NT2/D1 (cell line): ENCODE measurements around the gene GMDS.

ENCODE experiments used
- DNase-seq: peaks from one replicate; pipeline ENCODE4 v3.0.0-alpha.2; 2011; ENCODE audit warnings: low read depth, low spot score
- H3K27me3 ChIP-seq: 2 replicates; pipeline ENCODE4 v1.6.0; 2011; ENCODE audit warnings: mild to moderate bottlenecking; ENCODE audit not compliant: insufficient read length, insufficient read depth
- H3K36me3 ChIP-seq: 2 replicates; pipeline ENCODE4 v1.6.1; 2011; ENCODE audit warnings: mild to moderate bottlenecking, low read length, mixed read lengths; ENCODE audit not compliant: insufficient read depth, insufficient read length
- H3K4me1 ChIP-seq: 2 replicates; pipeline ENCODE4 v1.5.1; 2011; ENCODE audit not compliant: insufficient read depth, insufficient read length
- H3K4me3 ChIP-seq: 2 replicates; pipeline ENCODE4 v1.5.1; 2011; ENCODE audit warnings: low read depth; ENCODE audit not compliant: insufficient read length
- H3K9ac ChIP-seq: 2 replicates; pipeline ENCODE4 v1.6.0; 2011; ENCODE audit warnings: low read depth; ENCODE audit not compliant: insufficient read length
- H3K9me3 ChIP-seq: 2 replicates; pipeline ENCODE4 v1.5.1; 2011; ENCODE audit warnings: mild to moderate bottlenecking, low read length; ENCODE audit not compliant: insufficient read depth
- SUZ12 ChIP-seq: IDR thresholded peaks from 2 replicates; pipeline ENCODE4 v1.6.1; 2011; ENCODE audit not compliant: insufficient read length, insufficient read depth; ENCODE audit errors: extremely low read depth
- YY1 ChIP-seq: IDR thresholded peaks from 2 replicates; pipeline ENCODE4 v1.6.1; 2011; ENCODE audit not compliant: insufficient read length, insufficient read depth
- ZNF274 ChIP-seq: IDR thresholded peaks from 2 replicates; pipeline ENCODE4 v1.6.1; 2011; ENCODE audit warnings: mild to moderate bottlenecking, low read depth, low read length

GMDS gene

DNA sequence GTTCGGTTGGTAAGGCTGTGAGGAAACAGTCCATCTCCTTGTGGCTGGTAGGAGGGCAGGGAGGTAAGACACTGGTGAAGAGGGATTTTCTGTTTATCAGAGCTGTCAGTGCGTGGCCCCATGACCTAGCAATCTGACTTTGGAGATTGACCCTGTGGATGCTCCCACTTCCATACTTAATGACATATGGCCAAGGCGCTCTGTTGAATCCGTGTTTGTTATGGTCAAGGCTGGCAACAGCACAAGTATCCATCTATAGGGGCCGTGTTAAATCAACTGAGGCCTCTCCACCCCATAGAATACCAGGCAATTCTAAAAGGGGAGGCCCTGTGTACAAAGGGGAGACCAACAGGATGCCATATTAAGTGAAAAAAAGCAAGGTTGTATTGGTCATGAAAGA lies 661.3 kb downstream of the GMDS start:
- TF ChIP-seq YY1 (no peak), ZNF274 (no peak), SUZ12 (no peak)
- H3K36me3 ChIP-seq: no peaks in the 10 kb centered on the region
- no peak overlapping the region for H3K9ac ChIP-seq
- no peaks in the 10 kb centered on the region for H3K4me1 ChIP-seq
- DNase-seq: no peak
- no peak overlapping the region for H3K4me3 ChIP-seq
- no peaks in the 10 kb centered on the region for H3K9me3 ChIP-seq
- H3K27me3 ChIP-seq: no peaks in the 10 kb centered on the region

DNA sequence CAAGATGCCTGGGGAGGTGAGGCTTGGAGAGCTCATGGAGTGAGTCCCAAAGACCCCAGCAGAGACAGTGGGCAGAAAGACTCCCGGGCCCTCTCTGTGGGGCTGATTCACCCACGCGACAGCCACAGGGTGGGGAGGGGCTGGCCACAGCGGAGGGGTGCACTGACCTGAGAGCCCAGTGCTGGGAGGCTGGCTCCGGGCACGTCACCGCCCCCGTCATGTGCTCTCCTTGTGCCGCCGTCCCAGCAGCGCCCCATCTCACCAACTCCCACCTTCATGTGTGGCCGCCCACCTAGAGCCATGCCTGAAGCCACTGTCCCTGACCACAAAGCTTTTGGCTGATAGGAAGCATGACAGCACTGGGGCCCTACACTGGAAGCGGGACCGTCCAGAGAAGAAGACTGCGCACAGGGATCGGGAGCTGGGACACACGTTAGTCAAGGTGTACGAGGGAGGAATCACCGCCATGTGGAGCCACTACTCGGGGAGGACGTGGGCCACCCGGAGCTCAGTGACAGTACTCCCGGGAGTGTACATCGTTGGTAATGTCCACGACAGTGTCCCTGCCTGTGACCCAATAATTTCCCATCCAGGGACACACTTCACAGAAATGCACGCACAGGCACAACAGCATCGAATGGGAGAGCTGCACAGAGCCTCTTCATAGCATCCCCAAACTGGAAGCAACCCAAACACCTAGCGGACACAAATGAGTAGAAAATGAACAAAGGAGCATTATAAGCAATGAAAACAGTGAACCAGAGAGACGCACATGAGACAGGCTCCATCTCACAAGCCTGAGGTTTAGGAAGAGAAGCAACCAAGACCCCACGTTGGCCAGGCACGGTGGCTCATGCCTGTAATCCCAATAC lies 664.0 kb downstream of the GMDS start:
- Histone ChIP-seq H3K27me3 (no peaks in the 10 kb centered on the region), H3K9me3 (no peaks in the 10 kb centered on the region), H3K4me1 (no peaks in the 10 kb centered on the region), H3K4me3 (no peak overlapping the region), H3K36me3 (no peaks in the 10 kb centered on the region), H3K9ac (no peak overlapping the region)
- TF ChIP-seq SUZ12 (no peak), ZNF274 (no peak), YY1 (no peak)
- DNase-seq: no peak

- no peaks in the 10 kb centered on the region for H3K9me3 ChIP-seq
- H3K4me1 ChIP-seq: peaks cover under 1% of the 10 kb centered on the region
- no peaks in the 10 kb centered on the region for H3K27me3 ChIP-seq
- DNase-seq: no peak
- no peak overlapping the region for H3K4me3 ChIP-seq
- no peak for TF ChIP-seq YY1
- TF ChIP-seq SUZ12: no peak
- TF ChIP-seq ZNF274: no peak
- no peak overlapping the region for H3K9ac ChIP-seq
- no peaks in the 10 kb centered on the region for H3K36me3 ChIP-seq
Measured at GRCh38 chr6:1580585-1580984, 664.8 kb downstream of the GMDS start.

- no peaks in the 10 kb centered on the region for H3K36me3 ChIP-seq
- TF ChIP-seq YY1 (no peak), ZNF274 (no peak), SUZ12 (no peak)
- H3K4me1 ChIP-seq: peaks cover 4% of the 10 kb centered on the region
- H3K9ac ChIP-seq: no peak overlapping the region
- DNase-seq: no peak
- H3K27me3 ChIP-seq: no peaks in the 10 kb centered on the region
- no peak overlapping the region for H3K4me3 ChIP-seq
- no peaks in the 10 kb centered on the region for H3K9me3 ChIP-seq
Measured at GRCh38 chr6:1580109-1580508, 665.3 kb downstream of the GMDS start.

DNA sequence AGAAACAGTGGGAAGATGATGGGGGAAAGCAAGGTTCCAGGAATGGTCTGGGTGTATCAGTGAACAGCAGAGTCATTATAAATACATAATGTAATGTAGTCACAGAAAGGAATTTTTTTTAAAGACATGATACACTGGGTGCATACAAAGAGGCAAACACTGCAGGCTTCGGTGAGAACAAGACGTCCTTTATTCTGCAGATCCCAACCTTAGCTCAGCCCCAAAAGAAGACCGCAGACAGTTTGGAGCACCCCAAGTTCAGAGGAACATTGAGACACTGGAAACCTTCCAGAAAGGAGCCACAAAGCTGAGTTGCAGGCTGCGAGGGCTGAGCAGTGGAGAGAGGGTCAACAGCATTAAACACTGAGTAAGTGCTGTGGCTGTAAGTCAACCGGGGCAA lies 666.3 kb downstream of the GMDS start:
- Histone ChIP-seq H3K27me3 (no peaks in the 10 kb centered on the region), H3K9ac (no peak overlapping the region), H3K9me3 (no peaks in the 10 kb centered on the region), H3K36me3 (no peaks in the 10 kb centered on the region), H3K4me3 (no peak overlapping the region), H3K4me1 (peaks cover 6% of the 10 kb centered on the region)
- no peak for DNase-seq
- TF ChIP-seq SUZ12 (no peak), YY1 (no peak), ZNF274 (no peak)

DNA sequence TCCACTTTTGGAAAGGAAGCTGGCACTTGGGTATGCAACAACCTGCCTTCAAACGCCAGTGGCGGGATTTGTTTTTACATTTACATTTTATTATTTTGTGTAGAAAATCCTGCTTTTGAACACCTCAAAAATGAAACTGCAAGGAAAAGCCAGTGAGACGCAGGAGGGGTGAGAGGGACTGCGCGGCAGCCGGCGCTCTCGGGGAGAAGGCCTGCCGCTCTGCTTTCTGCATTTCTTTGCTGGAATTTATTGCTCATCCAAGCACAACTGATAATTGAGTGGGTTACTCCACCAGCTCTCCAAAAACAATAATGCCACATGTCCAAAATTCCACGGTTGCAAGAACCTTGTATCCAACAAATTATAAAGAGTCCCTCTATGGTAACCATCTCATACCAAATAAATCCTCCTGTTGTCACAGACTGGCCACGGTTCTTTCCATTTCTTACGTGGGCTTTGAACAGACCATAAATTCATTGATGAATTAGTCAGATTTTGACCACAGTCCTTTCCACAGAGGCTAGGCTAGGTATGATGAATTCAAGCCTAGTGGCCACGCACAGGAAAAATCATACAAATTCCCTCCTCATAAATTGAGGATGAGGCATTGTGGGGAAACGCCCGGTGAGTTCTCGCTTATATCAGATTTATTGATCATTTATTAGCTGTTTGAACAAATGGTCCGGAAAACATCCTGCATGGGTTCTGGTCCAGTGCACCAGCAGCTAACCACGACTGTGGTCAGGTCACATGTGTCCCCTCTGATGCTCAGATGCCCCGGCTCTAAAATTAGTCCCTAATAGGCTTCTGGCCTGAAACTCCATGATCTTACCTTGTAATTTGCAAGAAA lies 667.3 kb downstream of the GMDS start:
- no peak for DNase-seq
- no peak overlapping the region for H3K4me3 ChIP-seq
- TF ChIP-seq ZNF274: no peak
- TF ChIP-seq SUZ12: no peak
- TF ChIP-seq YY1: no peak
- H3K9me3 ChIP-seq: no peaks in the 10 kb centered on the region
- no peaks in the 10 kb centered on the region for H3K36me3 ChIP-seq
- H3K4me1 ChIP-seq: peaks cover 8% of the 10 kb centered on the region
- no peak overlapping the region for H3K9ac ChIP-seq
- H3K27me3 ChIP-seq: no peaks in the 10 kb centered on the region

DNA sequence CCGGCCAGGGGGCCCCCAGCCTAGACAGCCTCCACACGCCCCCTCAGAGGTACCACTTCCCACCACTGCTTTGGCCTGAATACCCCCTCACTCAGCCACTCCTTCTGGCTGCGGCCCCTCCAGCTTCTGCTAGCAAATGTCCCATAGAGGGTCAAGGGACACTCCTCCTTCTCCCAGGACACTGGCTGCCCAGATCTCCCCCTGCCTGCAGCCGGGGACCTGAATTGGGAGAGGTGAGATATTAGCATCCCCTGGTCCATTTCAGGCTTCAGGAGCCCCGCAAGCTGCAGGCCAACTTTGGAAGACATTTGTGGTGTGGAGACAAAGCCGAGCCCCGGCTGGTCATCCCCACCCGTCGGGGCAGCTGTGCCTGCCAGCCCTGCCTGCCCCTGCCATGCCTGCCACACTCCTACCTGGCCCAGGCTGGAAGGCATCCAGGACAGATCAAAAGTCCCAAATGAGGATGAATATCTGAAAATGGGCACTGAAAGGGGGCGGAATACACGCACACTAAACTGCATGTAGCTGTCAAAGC lies 668.2 kb downstream of the GMDS start:
- no peak overlapping the region for H3K9ac ChIP-seq
- H3K9me3 ChIP-seq: no peaks in the 10 kb centered on the region
- no peaks in the 10 kb centered on the region for H3K36me3 ChIP-seq
- H3K4me1 ChIP-seq: peaks cover 8% of the 10 kb centered on the region
- H3K4me3 ChIP-seq: no peak overlapping the region
- H3K27me3 ChIP-seq: no peaks in the 10 kb centered on the region
- no peak for DNase-seq
- TF ChIP-seq SUZ12 (no peak), YY1 (no peak), ZNF274 (no peak)
